Trophoblast cell (in vitro differentiated cells and primary cell): Measurements from ENCODE around the gene PAK2.
A peak's percentile ranks its signal among the peaks of the same experiment; 100 is the strongest.
"Not testable (repeated sequence)": the region's sequence is repeated elsewhere in the genome, so short reads cannot be mapped to it uniquely, and the experiment has no call there.

Experiments used
- DNase-seq, 2 donors: peaks; one replicate each; pipeline ENCODE4 v3.0.0-alpha.2; 2016
- H2AFZ ChIP-seq: 2 replicates; pipeline ENCODE4 v1.6.1; 2013; ENCODE audit warnings: low read length, moderate library complexity, mild to moderate bottlenecking; ENCODE audit not compliant: insufficient read depth, poor library complexity
- H2AK5ac ChIP-seq: 2 replicates; pipeline ENCODE4 v1.6.1; 2013; ENCODE audit warnings: mild to moderate bottlenecking, low read length
- H2BK120ac ChIP-seq: 2 replicates; pipeline ENCODE4 v1.6.1; 2013; ENCODE audit warnings: low read length, mild to moderate bottlenecking, moderate library complexity; ENCODE audit not compliant: insufficient read depth, poor library complexity
- H2BK12ac ChIP-seq: 2 replicates; pipeline ENCODE4 v1.6.1; 2013; ENCODE audit warnings: mild to moderate bottlenecking, low read length, moderate library complexity
- H2BK5ac ChIP-seq: 2 replicates; pipeline ENCODE4 v1.6.1; 2013; ENCODE audit warnings: low read length, low read depth, moderate library complexity, mild to moderate bottlenecking; ENCODE audit not compliant: poor library complexity
- H3K14ac ChIP-seq: 2 replicates; pipeline ENCODE4 v1.6.1; 2013; ENCODE audit warnings: mild to moderate bottlenecking, low read length
- H3K18ac ChIP-seq: 2 replicates; pipeline ENCODE4 v1.6.1; 2013; ENCODE audit warnings: mild to moderate bottlenecking, low read length
- H3K23ac ChIP-seq: 2 replicates; pipeline ENCODE4 v1.6.1; 2013; ENCODE audit warnings: low read length
- H3K27ac ChIP-seq: 2 replicates; pipeline ENCODE4 v1.5.1; 2013; ENCODE audit warnings: low read depth, mild to moderate bottlenecking, inconsistent platforms, low read length, moderate library complexity
- H3K27me3 ChIP-seq: 2 replicates; pipeline ENCODE4 v1.6.1; 2013; ENCODE audit warnings: inconsistent platforms, mild to moderate bottlenecking, low read length, moderate library complexity; ENCODE audit not compliant: insufficient read depth
- H3K36me3 ChIP-seq, 2 experiments: 1 replicate in 1 of 2; 2 replicates in 1 of 2; pipeline ENCODE4 v1.6.1; 2013; ENCODE audit warnings: low read length in 2 of 2, mild to moderate bottlenecking in 2 of 2, moderate library complexity in 1 of 2; ENCODE audit not compliant: insufficient read depth in 2 of 2, control insufficient read depth in 1 of 2
- H3K4ac ChIP-seq: 2 replicates; pipeline ENCODE4 v1.6.1; 2013; ENCODE audit warnings: low read depth, mild to moderate bottlenecking, low read length, moderate library complexity
- H3K4me1 ChIP-seq, 2 experiments: 1 replicate in 1 of 2; 2 replicates in 1 of 2; pipeline ENCODE4 v1.6.1; 2013; ENCODE audit warnings: low read length in 2 of 2, mild to moderate bottlenecking in 2 of 2, moderate library complexity in 1 of 2; ENCODE audit not compliant: insufficient read depth in 2 of 2, control insufficient read depth in 1 of 2
- H3K4me2 ChIP-seq: 2 replicates; pipeline ENCODE4 v1.6.1; 2013; ENCODE audit warnings: inconsistent platforms, mild to moderate bottlenecking, low read length, moderate library complexity
- H3K4me3 ChIP-seq: 2 replicates; pipeline ENCODE4 v1.5.1; 2013; ENCODE audit warnings: mild to moderate bottlenecking, low read depth, low read length, inconsistent platforms
- H3K79me1 ChIP-seq: one replicate; pipeline ENCODE4 v1.6.1; 2013; ENCODE audit warnings: low read length
- H3K79me2 ChIP-seq: 2 replicates; pipeline ENCODE4 v1.6.1; 2013; ENCODE audit warnings: low read length, mild to moderate bottlenecking; ENCODE audit not compliant: control insufficient read depth, insufficient read depth, poor library complexity
- H3K9ac ChIP-seq: 2 replicates; pipeline ENCODE4 v1.6.1; 2013; ENCODE audit warnings: mild to moderate bottlenecking, low read length
- H3K9me3 ChIP-seq: 2 replicates; pipeline ENCODE4 v1.6.1; 2013; ENCODE audit warnings: low read depth, mild to moderate bottlenecking, control low read depth, inconsistent platforms, low read length; ENCODE audit not compliant: insufficient read depth
- H4K12ac ChIP-seq: 2 replicates; pipeline ENCODE4 v1.6.1; 2013; ENCODE audit warnings: low read depth, mild to moderate bottlenecking, low read length, moderate library complexity
- H4K8ac ChIP-seq: 2 replicates; pipeline ENCODE4 v1.6.1; 2013; ENCODE audit warnings: low read depth, mild to moderate bottlenecking, low read length, moderate library complexity
- H4K91ac ChIP-seq: one replicate; pipeline ENCODE4 v1.6.1; 2013; ENCODE audit warnings: low read depth, mild to moderate bottlenecking, low read length, moderate library complexity
- WGBS: extraction: QIAGEN DNeasy Blood & Tissue Kit; methylation state at CpG from one replicate; pipeline ENCODE4 v1.1.7; 2013; ENCODE audit warnings: missing lambda C conversion rate; ENCODE audit not compliant: insufficient read length, insufficient coverage; ENCODE audit errors: extremely low coverage; 5-methylcytosine and 5-hydroxymethylcytosine counted together

PAK2 gene

DNA sequence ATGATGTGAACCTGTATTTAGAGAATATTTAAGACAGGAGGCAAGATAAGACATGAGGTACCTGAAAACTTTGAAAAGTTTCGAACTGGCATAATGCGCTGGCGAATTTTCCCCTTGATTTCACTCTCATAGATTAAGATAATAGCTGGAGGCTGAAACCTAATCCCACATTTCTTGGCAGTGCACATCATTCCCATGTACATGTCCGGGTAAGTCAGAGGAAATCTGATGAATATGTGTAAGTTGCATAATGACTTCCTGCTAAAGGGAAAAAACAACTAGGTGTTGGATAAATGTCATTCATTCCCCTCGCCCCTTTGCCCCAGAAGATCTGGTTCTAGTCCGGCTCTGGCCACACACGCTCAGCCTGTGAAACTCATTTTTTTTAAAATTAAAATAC is 31.2 kb upstream of the PAK2 start:
- Histone ChIP-seq H3K14ac (no peak overlapping the region), H2BK5ac (no peak overlapping the region), H3K4me1 (peaks cover 0 to 4% of the 10 kb centered on the region in 2 experiments), H2AFZ (no peak overlapping the region), H3K36me3 (no peaks in the 10 kb centered on the region), H2BK12ac (no peak overlapping the region), H4K12ac (no peak overlapping the region), H3K4ac (no peak overlapping the region), H4K8ac (no peak overlapping the region), H3K79me1 (peaks cover 8% of the 10 kb centered on the region), H3K27ac (no peak overlapping the region), H2AK5ac (no peak overlapping the region), H3K79me2 (peaks cover 4% of the 10 kb centered on the region), H3K4me2 (no peak overlapping the region), H3K9me3 (no peaks in the 10 kb centered on the region), H3K23ac (no peak overlapping the region), H3K4me3 (no peak overlapping the region), H3K9ac (no peak overlapping the region), H3K18ac (no peak overlapping the region), H3K27me3 (no peaks in the 10 kb centered on the region), H4K91ac (no peak overlapping the region), H2BK120ac (no peak overlapping the region)
- DNase-seq: no peak
- no CpG with 5 or more reads among the region's 7 CpGs for WGBS

DNA sequence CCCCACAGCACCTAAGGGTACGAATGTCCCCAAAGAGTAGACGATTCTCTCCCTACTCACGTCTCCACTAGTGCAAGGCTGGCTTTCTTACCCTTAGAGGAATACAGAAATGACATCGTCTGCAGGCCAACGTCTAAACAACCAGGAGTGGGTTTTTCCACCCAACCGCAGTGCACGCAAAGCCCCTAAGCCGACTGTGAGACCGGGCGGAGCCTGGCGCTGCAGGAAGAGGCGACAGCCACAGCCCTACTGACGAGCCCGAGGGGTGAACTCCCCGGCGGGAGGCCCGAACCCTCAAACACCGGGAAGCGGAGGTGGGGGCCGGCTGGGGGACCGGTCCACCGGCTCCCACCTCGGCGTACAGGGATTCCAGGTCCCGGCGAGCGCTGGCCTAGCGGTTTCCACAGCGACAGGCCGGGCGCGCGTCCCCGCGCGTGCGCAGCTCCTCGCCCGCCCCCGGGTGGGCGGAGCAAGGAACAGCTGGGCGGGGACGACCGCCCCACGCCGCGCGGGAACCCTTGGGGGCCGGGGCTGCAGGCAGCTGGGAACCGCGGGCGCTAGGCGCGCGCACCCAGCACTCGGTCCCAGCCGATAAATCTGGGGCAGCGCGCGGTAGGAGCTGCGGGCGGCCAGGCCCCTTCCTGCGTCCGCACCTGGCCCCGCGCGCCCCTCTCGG is 27.7 kb upstream of the PAK2 start, which contains the start of the genes CEP19 and PIGX:
CEP19 (minus strand) TSS at position 413 of the 676 bp plus-strand sequence. CDS start 3,593 bp downstream, outside the sequence.
PIGX (plus strand) TSS at position 540 of the 676 bp plus-strand sequence.
- peak within 1 kb of the TSS; percentile 67 for H3K4ac ChIP-seq

DNA sequence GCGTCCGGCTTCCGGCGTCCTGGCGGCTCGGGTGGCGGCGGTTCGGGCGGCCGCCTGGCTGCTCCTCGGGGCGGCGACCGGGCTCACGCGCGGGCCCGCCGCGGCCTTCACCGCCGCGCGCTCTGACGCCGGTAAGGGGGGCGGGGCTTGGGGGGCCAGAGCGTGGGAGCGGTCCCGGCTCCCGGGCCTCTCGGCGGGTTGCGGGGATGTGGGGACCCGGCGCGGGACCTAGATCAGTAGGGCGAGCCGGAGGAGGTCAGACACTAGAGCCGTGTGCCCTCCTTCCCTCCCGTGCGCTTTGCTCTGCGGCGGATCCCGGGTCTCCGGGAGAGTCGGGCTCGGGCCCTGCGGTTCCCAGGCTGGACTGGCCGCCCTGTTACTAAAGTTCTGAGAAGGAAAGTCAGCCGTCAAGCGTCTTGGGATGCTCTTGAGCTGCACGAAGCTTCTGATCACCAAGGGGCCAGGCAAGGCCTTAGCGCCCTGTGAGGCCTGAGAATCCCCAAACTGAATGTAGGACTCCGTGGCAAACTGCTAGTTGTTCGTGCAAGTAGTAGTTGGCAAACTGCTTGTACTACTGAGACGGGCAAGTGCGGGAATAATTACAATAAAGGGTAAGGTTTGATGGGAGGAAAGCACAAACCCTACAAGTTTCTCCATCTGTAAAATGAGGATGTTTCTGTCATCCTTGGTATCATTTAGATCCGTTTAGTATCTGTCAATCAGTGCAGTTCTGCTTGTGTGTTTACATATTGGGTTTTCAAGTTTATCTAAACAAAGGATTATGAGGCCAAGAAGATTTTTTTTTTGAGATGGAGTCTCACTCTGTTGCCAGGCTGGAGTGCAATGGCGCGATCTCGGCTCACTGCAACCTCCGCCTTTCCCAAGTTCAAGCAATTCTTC is 26.9 kb upstream of the PAK2 start:
- peak overlapping the region; percentile 87 for H4K12ac ChIP-seq
- H2BK120ac ChIP-seq: peak overlapping the region; percentile 90
- peak overlapping the region; percentile 86 for H4K8ac ChIP-seq
- H3K79me1 ChIP-seq: peaks cover 8% of the 10 kb centered on the region
- no peaks in the 10 kb centered on the region for H3K27me3 ChIP-seq
- H4K91ac ChIP-seq: peak overlapping the region; percentile 90
- H2BK12ac ChIP-seq: no peak overlapping the region
- peak overlapping the region; percentile 89 for H3K9ac ChIP-seq
- peak overlapping the region; percentile 83 for H3K18ac ChIP-seq
- H3K14ac ChIP-seq: peak overlapping the region; percentile 83
- no peaks in the 10 kb centered on the region for H3K36me3 ChIP-seq
- peak overlapping the region; percentile 94 for H3K4me3 ChIP-seq
- no peak overlapping the region for H2AK5ac ChIP-seq
- peaks cover 4% of the 10 kb centered on the region for H3K79me2 ChIP-seq
- H2AFZ ChIP-seq: peak overlapping the region; percentile 74
- peak overlapping the region; percentile 67 for H3K4ac ChIP-seq
- H3K4me2 ChIP-seq: peak overlapping the region; percentile 77
- WGBS: no CpG with 5 or more reads among the region's 64 CpGs
- no peaks in the 10 kb centered on the region for H3K9me3 ChIP-seq
- H3K23ac ChIP-seq: no peak overlapping the region
- peak overlapping the region; percentile 74 for H2BK5ac ChIP-seq
- H3K4me1 ChIP-seq: peaks cover 0 to 4% of the 10 kb centered on the region in 2 experiments
- DNase-seq: peak in 1 of 2 donors; percentile 16
- peak overlapping the region; percentile 80 for H3K27ac ChIP-seq

More for the DNA sequence above, 27.7 kb upstream of the PAK2 start, which contains the start of the genes CEP19 and PIGX:
- H2BK12ac ChIP-seq: no peak within 1 kb of the TSS
- no peak within 1 kb of the TSS for H2AK5ac ChIP-seq
- peak within 1 kb of the TSS; percentile 95 for H2AFZ ChIP-seq
- peaks cover 0 to 4% of the 10 kb centered on the region in 2 experiments for H3K4me1 ChIP-seq
- no peak within 1 kb of the TSS for H3K23ac ChIP-seq
- H4K12ac ChIP-seq: peak within 1 kb of the TSS; percentile 87
- peak within 1 kb of the TSS; percentile 94 for H3K4me3 ChIP-seq
- peaks cover 8% of the 10 kb centered on the region for H3K79me1 ChIP-seq
- peak within 1 kb of the TSS; percentile 90 for H2BK120ac ChIP-seq
- H2BK5ac ChIP-seq: peak within 1 kb of the TSS; percentile 74
- H3K27ac ChIP-seq: peak within 1 kb of the TSS; percentile 80
- no peaks in the 10 kb centered on the region for H3K27me3 ChIP-seq
- WGBS: no CpG with 5 or more reads among the region's 68 CpGs
- peak within 1 kb of the TSS; percentile 89 for H3K9ac ChIP-seq
- H3K36me3 ChIP-seq: no peaks in the 10 kb centered on the region
- peak within 1 kb of the TSS; percentile 83 for H3K14ac ChIP-seq
- peak; percentile 69 to 91 for DNase-seq
- peak within 1 kb of the TSS; percentile 83 for H3K18ac ChIP-seq
- H4K91ac ChIP-seq: peak within 1 kb of the TSS; percentile 90
- peak within 1 kb of the TSS; percentile 77 for H3K4me2 ChIP-seq
- H3K9me3 ChIP-seq: no peaks in the 10 kb centered on the region
- peaks cover 4% of the 10 kb centered on the region for H3K79me2 ChIP-seq
- H4K8ac ChIP-seq: peak within 1 kb of the TSS; percentile 86

DNA sequence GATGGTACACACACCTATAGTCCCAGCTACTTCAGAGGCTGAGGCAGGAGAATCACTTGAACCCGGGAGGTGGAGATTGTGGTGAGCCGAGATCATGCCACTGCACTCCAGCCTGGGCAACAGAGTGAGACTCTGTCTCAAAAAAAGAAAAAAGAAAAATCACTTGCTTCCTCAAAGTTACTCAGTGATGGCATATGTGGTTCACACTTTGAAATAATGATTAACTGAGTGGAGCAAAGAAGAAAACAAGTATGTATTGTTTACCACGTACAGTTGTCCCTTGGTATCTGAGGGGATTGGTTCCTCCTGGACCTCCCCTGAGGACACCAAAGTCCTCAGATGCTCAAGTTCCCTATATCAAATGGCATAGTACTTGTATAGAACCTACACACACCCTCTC is 22.5 kb upstream of the PAK2 start:
- H3K27ac ChIP-seq, H4K8ac ChIP-seq, H3K79me1 ChIP-seq, H2BK120ac ChIP-seq, H3K18ac ChIP-seq, H3K23ac ChIP-seq, H3K4me2 ChIP-seq, H3K36me3 ChIP-seq, H3K4me3 ChIP-seq, H3K14ac ChIP-seq, H2BK5ac ChIP-seq, H3K79me2 ChIP-seq, H3K4me1 ChIP-seq, H3K27me3 ChIP-seq, H3K9ac ChIP-seq, H3K4ac ChIP-seq, DNase-seq, H3K9me3 ChIP-seq, H4K91ac ChIP-seq, H2AK5ac ChIP-seq, H2AFZ ChIP-seq, H2BK12ac ChIP-seq, H4K12ac ChIP-seq: not testable (repeated sequence)
- no CpG with 5 or more reads among the region's 3 CpGs for WGBS
